ENCODE results near the gene MYLK4.

Gene MYLK4

GRCh38 chr6:2750832-2751231 lies at the start of gene MYLK4:
MYLK4 (minus strand) TSS chr6:2750922; CDS start chr6:2749294, 1,628 bp downstream.
- DNase-seq (ENCODE audit: insufficient read length, low spot score) (no peak), FAIRE-seq (no peak)

- DNase-seq (ENCODE audit: insufficient read length, low spot score) = no peak
- FAIRE-seq = no peak
Measured at GRCh38 chr6:2799936-2800527, 49.3 kb upstream of the MYLK4 start.

GRCh38 chr6:2798586-2799134 lies 47.9 kb upstream of the MYLK4 start:
- no peak for FAIRE-seq
- DNase-seq (ENCODE audit: insufficient read length, low spot score) = no peak

- FAIRE-seq = no peak
Measured at GRCh38 chr6:2797564-2798031, 46.9 kb upstream of the MYLK4 start.

GRCh38 chr6:2796861-2797260 lies 46.1 kb upstream of the MYLK4 start:
- FAIRE-seq (no peak), DNase-seq (ENCODE audit: insufficient read length, low spot score) (no peak)

More at GRCh38 chr6:2797564-2798031, 46.9 kb upstream of the MYLK4 start:
- DNase-seq (ENCODE audit: insufficient read length, low spot score) = no peak

GRCh38 chr6:2795956-2796355 lies 45.2 kb upstream of the MYLK4 start:
- DNase-seq (ENCODE audit: insufficient read length, low spot score) (no peak), FAIRE-seq (no peak)

GRCh38 chr6:2795162-2795561 lies 44.4 kb upstream of the MYLK4 start:
- FAIRE-seq = no peak
- DNase-seq (ENCODE audit: insufficient read length, low spot score) = no peak

GRCh38 chr6:2794171-2794730 lies 43.5 kb upstream of the MYLK4 start:
- DNase-seq (ENCODE audit: insufficient read length, low spot score) = peak; percentile 35
- FAIRE-seq = no peak

GRCh38 chr6:2793534-2794151 lies 42.9 kb upstream of the MYLK4 start:
- DNase-seq (ENCODE audit: insufficient read length, low spot score) = no peak
- FAIRE-seq = no peak

GRCh38 chr6:2792330-2793110 lies 41.8 kb upstream of the MYLK4 start:
- FAIRE-seq (no peak), DNase-seq (ENCODE audit: insufficient read length, low spot score) (no peak)

- DNase-seq (ENCODE audit: insufficient read length, low spot score) (no peak), FAIRE-seq (no peak)
Measured at GRCh38 chr6:2791450-2791974, 40.8 kb upstream of the MYLK4 start.

- DNase-seq (ENCODE audit: insufficient read length, low spot score) (peak; percentile 86), FAIRE-seq (no peak)
Measured at GRCh38 chr6:2790588-2791449, 40.1 kb upstream of the MYLK4 start.

- no peak for FAIRE-seq
Measured at GRCh38 chr6:2786269-2786668, 35.5 kb upstream of the MYLK4 start.

GRCh38 chr6:2784930-2785329 lies 34.2 kb upstream of the MYLK4 start:
- no peak for DNase-seq (ENCODE audit: insufficient read length, low spot score)
- FAIRE-seq = no peak

More at GRCh38 chr6:2786269-2786668, 35.5 kb upstream of the MYLK4 start:
- no peak for DNase-seq (ENCODE audit: insufficient read length, low spot score)

- DNase-seq (ENCODE audit: insufficient read length, low spot score) = no peak
- no peak for FAIRE-seq
Measured at GRCh38 chr6:2784061-2784460, 33.3 kb upstream of the MYLK4 start.

GRCh38 chr6:2783188-2783963 lies 32.7 kb upstream of the MYLK4 start:
- DNase-seq (ENCODE audit: insufficient read length, low spot score) (no peak), FAIRE-seq (no peak)

- FAIRE-seq (no peak), DNase-seq (ENCODE audit: insufficient read length, low spot score) (no peak)
Measured at GRCh38 chr6:2782825-2783187, 32.1 kb upstream of the MYLK4 start.

GRCh38 chr6:2782356-2782708 lies 31.6 kb upstream of the MYLK4 start:
- no peak for DNase-seq (ENCODE audit: insufficient read length, low spot score)
- no peak for FAIRE-seq

- no peak for FAIRE-seq
- DNase-seq (ENCODE audit: insufficient read length, low spot score) = no peak
Measured at GRCh38 chr6:2781685-2782355, 31.1 kb upstream of the MYLK4 start.
